Measurements from ENCODE around the gene VDR. TPM values are rescaled to one million over a fixed set of nuclear protein-coding genes. Genes with fewer than 3 reads are reported as not detected.

Gene VDR
- polyA plus RNA-seq, 1 donor (not counting 4 experiments of a cell fraction or from before 2014, with no cell fraction given), result 43.3 TPM

- H3K36me3 ChIP-seq (ENCODE audit: control insufficient read depth in 2 of 2, extremely low read depth in 1 of 2, insufficient read depth in 2 of 2, low read length in 2 of 2), result peaks cover 15 to 49% of the 10 kb centered on the region in 2 experiments
- H3K9ac ChIP-seq (ENCODE audit: control insufficient read depth, extremely low read depth, insufficient read depth, low read length), result no peak overlapping the region
- no peaks in the 10 kb centered on the region for H3K4me1 ChIP-seq (ENCODE audit: control insufficient read depth, extremely low read depth, insufficient read depth, low read length)
- no peaks in the 10 kb centered on the region for H3K27me3 ChIP-seq (ENCODE audit: control insufficient read depth, extremely low read depth, insufficient read depth, low read length)
- dilution Hi-C loops (cut with MboI; ENCODE audit: extremely low pct_ligation_motif_present, low sequenced_read_pairs), result no loop called here
- no peak overlapping the region for H2AFZ ChIP-seq (ENCODE audit: control insufficient read depth, low read length)
- no peak overlapping the region for H3K4me2 ChIP-seq (ENCODE audit: control insufficient read depth, extremely low read depth, insufficient read depth, low read depth, low read length)
- peaks cover 2% of the 10 kb centered on the region for H3K9me1 ChIP-seq (ENCODE audit: control insufficient read depth, extremely low read depth, insufficient read depth, low read length)
- DNase-seq (ENCODE audit: low read depth, low spot score), result no peak
- H3K79me2 ChIP-seq (ENCODE audit: control insufficient read depth, insufficient read depth, low read length), result peaks cover 38% of the 10 kb centered on the region
- peaks cover 23% of the 10 kb centered on the region for H4K20me1 ChIP-seq (ENCODE audit: control insufficient read depth, extremely low read depth, insufficient read depth, low read length)
- no peak for FAIRE-seq
- no peaks in the 10 kb centered on the region for H3K9me3 ChIP-seq (ENCODE audit: control insufficient read depth, low read depth, low read length)
- no peak overlapping the region for H3K27ac ChIP-seq (ENCODE audit: control insufficient read depth, insufficient read depth, low read length)
- no peak for TF ChIP-seq EZH2 (IDR thresholded peaks at IDR 0.05; ENCODE audit: low read length)
- TF ChIP-seq, protein P1, sequence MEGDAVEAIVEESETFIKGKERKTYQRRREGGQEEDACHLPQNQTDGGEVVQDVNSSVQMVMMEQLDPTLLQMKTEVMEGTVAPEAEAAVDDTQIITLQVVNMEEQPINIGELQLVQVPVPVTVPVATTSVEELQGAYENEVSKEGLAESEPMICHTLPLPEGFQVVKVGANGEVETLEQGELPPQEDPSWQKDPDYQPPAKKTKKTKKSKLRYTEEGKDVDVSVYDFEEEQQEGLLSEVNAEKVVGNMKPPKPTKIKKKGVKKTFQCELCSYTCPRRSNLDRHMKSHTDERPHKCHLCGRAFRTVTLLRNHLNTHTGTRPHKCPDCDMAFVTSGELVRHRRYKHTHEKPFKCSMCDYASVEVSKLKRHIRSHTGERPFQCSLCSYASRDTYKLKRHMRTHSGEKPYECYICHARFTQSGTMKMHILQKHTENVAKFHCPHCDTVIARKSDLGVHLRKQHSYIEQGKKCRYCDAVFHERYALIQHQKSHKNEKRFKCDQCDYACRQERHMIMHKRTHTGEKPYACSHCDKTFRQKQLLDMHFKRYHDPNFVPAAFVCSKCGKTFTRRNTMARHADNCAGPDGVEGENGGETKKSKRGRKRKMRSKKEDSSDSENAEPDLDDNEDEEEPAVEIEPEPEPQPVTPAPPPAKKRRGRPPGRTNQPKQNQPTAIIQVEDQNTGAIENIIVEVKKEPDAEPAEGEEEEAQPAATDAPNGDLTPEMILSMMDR (optimal IDR thresholded peaks at IDR 0.05 in 1 of 3, IDR thresholded peaks at IDR 0.05 in 1 of 3, conservative IDR thresholded peaks at IDR 0.05 in 1 of 3; ENCODE audit: extremely low read depth in 1 of 3, insufficient read depth in 2 of 3, low read length in 3 of 3), result peak; percentile 8 to 55 (median 10)
- no peak overlapping the region for H3K4me3 ChIP-seq (ENCODE audit: control insufficient read depth in 2 of 3, extremely low read depth in 1 of 3, insufficient read depth in 2 of 3, low read depth in 1 of 3, low read length in 3 of 3)
Measured at GRCh38 chr12:47797441-47797840, 107.4 kb downstream of the VDR start.

DNA sequence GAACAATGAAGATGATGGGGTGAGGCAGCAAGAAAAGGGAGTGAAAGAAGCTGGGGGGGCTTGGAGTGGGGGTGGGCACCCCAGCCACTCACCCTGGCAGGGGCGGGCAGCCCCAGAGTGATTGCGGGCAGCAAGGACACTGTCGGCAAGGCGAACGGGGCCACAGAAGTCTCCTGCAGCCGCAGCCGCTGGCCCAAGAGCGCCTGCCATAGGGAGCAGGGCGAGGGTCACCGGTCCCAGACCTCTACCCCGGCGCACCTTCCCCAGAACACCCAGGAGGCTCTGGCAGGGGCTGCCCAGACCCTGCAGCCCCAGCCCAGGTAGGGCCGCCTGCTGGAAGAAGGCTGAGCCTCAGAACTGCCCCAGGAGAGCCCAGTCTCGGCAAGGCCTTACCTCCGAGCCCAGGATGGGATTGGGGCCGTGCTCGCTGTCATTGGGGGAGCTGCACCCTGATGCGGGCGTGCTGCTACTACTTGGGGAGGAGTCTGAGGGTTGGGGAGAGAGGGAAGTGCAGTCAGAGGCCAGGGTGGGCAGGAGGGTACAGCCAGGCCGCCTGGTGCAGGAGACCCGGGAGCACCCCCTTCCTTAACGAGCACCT, 108.9 kb downstream of the VDR start:
- H3K4me3 ChIP-seq (ENCODE audit: control insufficient read depth in 2 of 3, extremely low read depth in 1 of 3, insufficient read depth in 2 of 3, low read depth in 1 of 3, low read length in 3 of 3), result no peak overlapping the region
- no peaks in the 10 kb centered on the region for H3K4me1 ChIP-seq (ENCODE audit: control insufficient read depth, extremely low read depth, insufficient read depth, low read length)
- FAIRE-seq, result no peak
- peaks cover 1% of the 10 kb centered on the region for H3K9me1 ChIP-seq (ENCODE audit: control insufficient read depth, extremely low read depth, insufficient read depth, low read length)
- no peak overlapping the region for H3K27ac ChIP-seq (ENCODE audit: control insufficient read depth, insufficient read depth, low read length)
- DNase-seq (ENCODE audit: low read depth, low spot score), result no peak
- no peak overlapping the region for H3K4me2 ChIP-seq (ENCODE audit: control insufficient read depth, extremely low read depth, insufficient read depth, low read depth, low read length)
- H3K79me2 ChIP-seq (ENCODE audit: control insufficient read depth, insufficient read depth, low read length), result peaks cover 24% of the 10 kb centered on the region
- no peaks in the 10 kb centered on the region for H3K9me3 ChIP-seq (ENCODE audit: control insufficient read depth, low read depth, low read length)
- H3K36me3 ChIP-seq (ENCODE audit: control insufficient read depth in 2 of 2, extremely low read depth in 1 of 2, insufficient read depth in 2 of 2, low read length in 2 of 2), result peaks cover 15 to 51% of the 10 kb centered on the region in 2 experiments
- H3K9ac ChIP-seq (ENCODE audit: control insufficient read depth, extremely low read depth, insufficient read depth, low read length), result no peak overlapping the region
- no peak overlapping the region for H2AFZ ChIP-seq (ENCODE audit: control insufficient read depth, low read length)
- TF ChIP-seq EZH2 (IDR thresholded peaks at IDR 0.05; ENCODE audit: low read length), result no peak
- TF ChIP-seq, protein P1 (optimal IDR thresholded peaks at IDR 0.05 in 1 of 3, IDR thresholded peaks at IDR 0.05 in 1 of 3, conservative IDR thresholded peaks at IDR 0.05 in 1 of 3; ENCODE audit: extremely low read depth in 1 of 3, insufficient read depth in 2 of 3, low read length in 3 of 3), result no peak
- H4K20me1 ChIP-seq (ENCODE audit: control insufficient read depth, extremely low read depth, insufficient read depth, low read length), result peaks cover 17% of the 10 kb centered on the region
- H3K27me3 ChIP-seq (ENCODE audit: control insufficient read depth, extremely low read depth, insufficient read depth, low read length), result no peaks in the 10 kb centered on the region
- dilution Hi-C loops (cut with MboI; ENCODE audit: extremely low pct_ligation_motif_present, low sequenced_read_pairs), result no loop called here
